GM08714 (cell line): ENCODE data around the gene ECM1.

Experiments
- H3K4me3 ChIP-seq: fragments of 200-500 bp; sonication (Bioruptor generic); 2 replicates; pipeline ENCODE4 v1.5.1; 2014; ENCODE audit warnings: mild to moderate bottlenecking, low read length, inconsistent platforms
- ZNF274 ChIP-seq: IDR thresholded peaks from 2 replicates; pipeline ENCODE4 v1.6.1; 2012; ENCODE audit warnings: mild to moderate bottlenecking, low read depth, low read length

The ECM1 gene

DNA sequence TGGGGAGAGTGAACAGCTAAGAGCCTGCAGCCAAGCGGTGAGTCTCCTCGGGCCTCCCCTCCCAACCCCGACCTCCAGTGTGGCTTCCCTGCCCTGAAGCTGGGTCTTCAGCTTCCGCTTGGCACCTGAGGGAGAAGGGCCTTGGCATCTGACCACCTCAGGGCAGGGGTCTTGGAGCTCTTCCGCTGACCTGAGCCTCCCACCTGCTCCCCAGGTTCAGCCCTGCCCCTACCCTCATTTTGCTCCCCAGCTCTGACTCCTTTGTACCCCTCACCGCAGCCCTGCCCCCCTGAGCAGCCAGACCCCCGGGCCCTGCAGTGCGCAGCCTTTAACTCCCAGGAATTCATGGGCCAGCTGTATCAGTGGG lies 46.2 kb downstream of the ECM1 start:
- TF ChIP-seq ZNF274 = no peak
- no peak overlapping the region for H3K4me3 ChIP-seq

DNA sequence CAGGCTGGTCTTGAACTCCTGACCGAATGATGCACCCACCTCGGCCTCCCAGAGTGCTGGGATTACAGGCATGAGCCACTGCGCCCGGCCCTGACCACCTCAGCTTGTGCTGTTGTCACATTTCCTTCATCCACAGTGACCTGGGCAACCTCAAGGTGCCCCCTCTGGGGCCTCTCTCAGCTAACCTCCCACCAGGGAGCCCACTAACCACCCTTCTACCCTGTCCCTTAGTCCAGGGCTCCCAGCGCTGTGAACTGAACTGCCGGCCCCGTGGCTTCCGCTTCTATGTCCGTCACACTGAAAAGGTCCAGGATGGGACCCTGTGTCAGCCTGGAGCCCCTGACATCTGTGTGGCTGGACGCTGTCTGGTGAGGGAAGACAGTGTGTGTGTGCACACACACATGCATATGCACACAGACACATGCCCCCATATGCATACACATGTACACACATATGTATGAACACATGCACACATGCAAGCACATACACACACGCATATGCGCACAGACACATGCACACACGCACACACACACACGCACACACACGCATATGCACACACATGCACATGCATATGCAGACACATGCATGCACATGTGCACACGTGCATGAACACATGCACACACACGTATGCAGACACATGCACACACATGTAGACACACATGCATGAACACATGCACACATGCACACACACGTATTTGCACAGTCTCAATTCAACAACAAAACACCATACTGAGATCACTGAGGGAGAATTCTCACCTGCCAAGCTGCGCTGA lies 47.5 kb downstream of the ECM1 start:
- no peak overlapping the region for H3K4me3 ChIP-seq
- no peak for TF ChIP-seq ZNF274

DNA sequence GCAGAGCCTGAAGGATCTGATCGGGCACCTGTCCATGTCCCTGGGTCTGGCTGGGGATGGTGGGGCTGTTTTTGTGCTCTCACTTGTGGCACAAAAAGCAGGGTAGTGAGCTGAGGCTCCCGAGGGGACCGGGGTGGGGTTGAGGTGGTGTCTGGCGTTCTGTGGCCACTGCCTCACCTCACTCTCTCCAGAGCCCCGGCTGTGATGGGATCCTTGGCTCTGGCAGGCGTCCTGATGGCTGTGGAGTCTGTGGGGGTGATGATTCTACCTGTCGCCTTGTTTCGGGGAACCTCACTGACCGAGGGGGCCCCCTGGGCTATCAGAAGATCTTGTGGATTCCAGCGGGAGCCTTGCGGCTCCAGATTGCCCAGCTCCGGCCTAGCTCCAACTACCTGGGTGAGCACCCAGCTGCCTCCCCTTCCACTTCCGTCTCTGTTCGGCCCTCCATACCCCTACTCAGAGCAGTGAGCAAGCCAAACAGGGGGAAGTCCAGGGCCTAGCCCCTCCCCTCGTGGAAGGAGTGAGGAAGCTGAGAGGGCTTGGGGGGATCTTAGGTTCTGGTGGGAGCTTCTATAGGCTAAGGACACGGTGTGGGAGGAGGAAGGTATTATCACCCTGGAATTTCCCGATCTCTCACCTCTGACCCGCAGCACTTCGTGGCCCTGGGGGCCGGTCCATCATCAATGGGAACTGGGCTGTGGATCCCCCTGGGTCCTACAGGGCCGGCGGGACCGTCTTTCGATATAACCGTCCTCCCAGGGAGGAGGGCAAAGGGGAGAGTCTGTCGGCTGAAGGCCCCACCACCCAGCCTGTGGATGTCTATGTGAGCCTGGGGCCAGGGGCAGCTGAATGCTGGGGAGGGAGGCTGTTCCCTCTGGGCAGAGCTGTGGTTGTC lies 48.3 kb downstream of the ECM1 start:
- no peak for TF ChIP-seq ZNF274
- H3K4me3 ChIP-seq = no peak overlapping the region

DNA sequence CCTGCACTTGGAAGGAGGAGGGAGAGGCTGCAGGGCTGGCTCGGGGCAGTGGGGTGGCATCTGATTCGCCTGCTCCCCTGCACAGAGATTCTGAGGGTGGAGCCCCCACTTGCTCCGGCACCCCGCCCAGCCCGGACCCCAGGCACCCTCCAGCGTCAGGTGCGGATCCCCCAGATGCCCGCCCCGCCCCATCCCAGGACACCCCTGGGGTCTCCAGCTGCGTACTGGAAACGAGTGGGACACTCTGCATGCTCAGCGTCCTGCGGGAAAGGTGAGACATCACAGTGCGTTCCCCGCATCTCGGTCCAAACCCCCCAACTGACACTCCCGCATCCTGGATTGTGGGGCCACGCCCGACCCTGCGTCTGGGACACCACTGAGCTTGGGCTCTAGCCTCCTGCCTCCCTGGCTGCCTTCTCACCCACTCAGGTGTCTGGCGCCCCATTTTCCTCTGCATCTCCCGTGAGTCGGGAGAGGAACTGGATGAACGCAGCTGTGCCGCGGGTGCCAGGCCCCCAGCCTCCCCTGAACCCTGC lies 49.2 kb downstream of the ECM1 start:
- H3K4me3 ChIP-seq = no peak overlapping the region
- TF ChIP-seq ZNF274 = no peak

DNA sequence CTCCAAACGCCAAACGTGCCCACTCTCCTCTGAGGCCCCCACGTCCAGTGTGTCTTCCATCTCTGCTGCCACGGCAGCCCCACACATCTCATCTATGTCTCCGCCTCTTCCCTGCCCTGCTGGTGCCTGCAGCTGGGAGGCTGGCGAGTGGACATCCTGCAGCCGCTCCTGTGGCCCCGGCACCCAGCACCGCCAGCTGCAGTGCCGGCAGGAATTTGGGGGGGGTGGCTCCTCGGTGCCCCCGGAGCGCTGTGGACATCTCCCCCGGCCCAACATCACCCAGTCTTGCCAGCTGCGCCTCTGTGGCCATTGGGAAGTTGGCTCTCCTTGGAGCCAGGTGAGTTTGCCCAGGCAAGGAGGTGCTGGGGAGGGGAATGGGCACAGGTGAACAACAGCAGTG lies 49.9 kb downstream of the ECM1 start:
- H3K4me3 ChIP-seq = no peak overlapping the region
- TF ChIP-seq ZNF274 = no peak

DNA sequence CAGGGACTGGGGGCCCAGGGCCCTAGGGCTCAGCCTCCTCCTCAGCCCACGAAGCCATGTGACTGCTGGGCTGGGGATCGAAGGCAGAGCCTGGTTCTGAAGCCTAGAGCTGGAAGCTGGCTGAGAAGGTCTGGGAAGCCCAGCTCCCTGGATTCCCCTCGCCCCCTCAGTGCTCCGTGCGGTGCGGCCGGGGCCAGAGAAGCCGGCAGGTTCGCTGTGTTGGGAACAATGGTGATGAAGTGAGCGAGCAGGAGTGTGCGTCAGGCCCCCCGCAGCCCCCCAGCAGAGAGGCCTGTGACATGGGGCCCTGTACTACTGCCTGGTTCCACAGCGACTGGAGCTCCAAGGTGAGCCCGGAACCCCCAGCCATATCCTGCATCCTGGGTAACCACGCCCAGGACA lies 50.4 kb downstream of the ECM1 start:
- TF ChIP-seq ZNF274 = no peak
- no peak overlapping the region for H3K4me3 ChIP-seq

DNA sequence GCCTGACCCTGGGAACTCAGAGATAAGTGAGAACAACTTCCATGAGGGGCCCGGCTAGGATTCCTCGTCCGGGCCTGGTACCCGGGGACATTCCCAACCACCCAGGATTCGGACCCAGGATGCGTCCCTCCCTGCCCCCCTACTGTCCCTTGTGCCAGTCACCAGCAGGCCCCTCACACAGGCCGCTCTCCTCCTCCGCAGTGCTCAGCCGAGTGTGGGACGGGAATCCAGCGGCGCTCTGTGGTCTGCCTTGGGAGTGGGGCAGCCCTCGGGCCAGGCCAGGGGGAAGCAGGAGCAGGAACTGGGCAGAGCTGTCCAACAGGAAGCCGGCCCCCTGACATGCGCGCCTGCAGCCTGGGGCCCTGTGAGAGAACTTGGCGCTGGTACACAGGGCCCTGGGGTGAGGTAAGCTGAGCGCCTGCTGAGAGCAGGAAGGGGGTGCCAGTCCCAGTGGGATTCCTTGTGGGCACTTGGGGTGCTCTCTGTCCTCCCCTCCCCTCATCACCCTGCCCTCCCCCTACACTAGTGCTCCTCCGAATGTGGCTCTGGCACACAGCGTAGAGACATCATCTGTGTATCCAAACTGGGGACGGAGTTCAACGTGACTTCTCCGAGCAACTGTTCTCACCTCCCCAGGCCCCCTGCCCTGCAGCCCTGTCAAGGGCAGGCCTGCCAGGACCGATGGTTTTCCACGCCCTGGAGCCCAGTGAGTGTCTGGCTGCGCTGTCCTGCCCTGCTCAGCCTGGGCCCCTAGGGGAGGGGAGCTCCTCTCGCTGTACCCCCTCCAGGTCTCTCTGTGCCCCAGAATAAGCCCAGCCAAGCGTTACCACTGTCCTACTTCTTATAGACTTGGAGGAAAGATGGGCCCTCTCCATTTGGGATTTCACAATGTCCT lies 51.1 kb downstream of the ECM1 start:
- no peak for TF ChIP-seq ZNF274
- no peak overlapping the region for H3K4me3 ChIP-seq

DNA sequence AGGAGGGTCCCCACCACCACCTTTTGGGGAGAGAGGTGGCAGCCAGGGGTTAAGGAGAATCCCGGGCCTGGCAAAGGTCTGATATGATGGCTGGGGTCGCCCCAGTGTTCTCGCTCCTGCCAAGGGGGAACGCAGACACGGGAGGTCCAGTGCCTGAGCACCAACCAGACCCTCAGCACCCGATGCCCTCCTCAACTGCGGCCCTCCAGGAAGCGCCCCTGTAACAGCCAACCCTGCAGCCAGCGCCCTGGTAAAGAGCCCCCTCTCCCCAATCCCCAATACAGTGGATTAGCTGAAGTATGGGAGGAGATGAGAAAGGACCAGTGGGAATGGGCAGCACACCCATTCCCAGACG lies 51.7 kb downstream of the ECM1 start:
- TF ChIP-seq ZNF274 = no peak
- no peak overlapping the region for H3K4me3 ChIP-seq

DNA sequence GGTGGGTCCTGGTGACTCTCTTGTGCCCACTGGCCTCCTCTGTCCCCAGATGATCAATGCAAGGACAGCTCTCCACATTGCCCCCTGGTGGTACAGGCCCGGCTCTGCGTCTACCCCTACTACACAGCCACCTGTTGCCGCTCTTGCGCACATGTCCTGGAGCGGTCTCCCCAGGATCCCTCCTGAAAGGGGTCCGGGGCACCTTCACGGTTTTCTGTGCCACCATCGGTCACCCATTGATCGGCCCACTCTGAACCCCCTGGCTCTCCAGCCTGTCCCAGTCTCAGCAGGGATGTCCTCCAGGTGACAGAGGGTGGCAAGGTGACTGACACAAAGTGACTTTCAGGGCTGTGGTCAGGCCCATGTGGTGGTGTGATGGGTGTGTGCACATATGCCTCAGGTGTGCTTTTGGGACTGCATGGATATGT lies 52.1 kb downstream of the ECM1 start:
- no peak for TF ChIP-seq ZNF274
- H3K4me3 ChIP-seq = no peak overlapping the region

DNA sequence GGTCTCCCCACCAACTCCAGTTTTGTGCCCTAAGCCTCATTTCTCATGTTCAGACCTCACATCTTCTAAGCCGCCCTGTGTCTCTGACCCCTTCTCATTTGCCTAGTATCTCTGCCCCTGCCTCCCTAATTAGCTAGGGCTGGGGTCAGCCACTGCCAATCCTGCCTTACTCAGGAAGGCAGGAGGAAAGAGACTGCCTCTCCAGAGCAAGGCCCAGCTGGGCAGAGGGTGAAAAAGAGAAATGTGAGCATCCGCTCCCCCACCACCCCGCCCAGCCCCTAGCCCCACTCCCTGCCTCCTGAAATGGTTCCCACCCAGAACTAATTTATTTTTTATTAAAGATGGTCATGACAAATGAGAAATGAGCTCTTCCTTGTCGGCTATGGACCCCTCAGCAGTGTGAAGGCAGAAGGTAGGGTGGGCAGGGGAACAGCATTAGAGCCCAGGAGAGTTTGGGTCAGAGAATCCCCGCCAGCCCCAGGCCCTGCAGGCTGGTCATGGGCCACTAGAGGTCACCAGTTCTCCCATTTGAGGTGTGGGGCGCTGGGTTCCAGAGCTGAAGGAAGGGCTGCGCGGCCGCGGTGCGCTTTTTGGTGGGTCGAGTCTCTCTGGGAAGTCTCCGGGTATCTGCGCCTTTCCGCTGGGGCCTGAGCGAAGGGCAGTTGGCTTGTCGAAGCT lies 52.8 kb downstream of the ECM1 start:
- peak overlapping the region; percentile 72; the same call in 1 of the 2 replicates for H3K4me3 ChIP-seq
- no peak for TF ChIP-seq ZNF274

DNA sequence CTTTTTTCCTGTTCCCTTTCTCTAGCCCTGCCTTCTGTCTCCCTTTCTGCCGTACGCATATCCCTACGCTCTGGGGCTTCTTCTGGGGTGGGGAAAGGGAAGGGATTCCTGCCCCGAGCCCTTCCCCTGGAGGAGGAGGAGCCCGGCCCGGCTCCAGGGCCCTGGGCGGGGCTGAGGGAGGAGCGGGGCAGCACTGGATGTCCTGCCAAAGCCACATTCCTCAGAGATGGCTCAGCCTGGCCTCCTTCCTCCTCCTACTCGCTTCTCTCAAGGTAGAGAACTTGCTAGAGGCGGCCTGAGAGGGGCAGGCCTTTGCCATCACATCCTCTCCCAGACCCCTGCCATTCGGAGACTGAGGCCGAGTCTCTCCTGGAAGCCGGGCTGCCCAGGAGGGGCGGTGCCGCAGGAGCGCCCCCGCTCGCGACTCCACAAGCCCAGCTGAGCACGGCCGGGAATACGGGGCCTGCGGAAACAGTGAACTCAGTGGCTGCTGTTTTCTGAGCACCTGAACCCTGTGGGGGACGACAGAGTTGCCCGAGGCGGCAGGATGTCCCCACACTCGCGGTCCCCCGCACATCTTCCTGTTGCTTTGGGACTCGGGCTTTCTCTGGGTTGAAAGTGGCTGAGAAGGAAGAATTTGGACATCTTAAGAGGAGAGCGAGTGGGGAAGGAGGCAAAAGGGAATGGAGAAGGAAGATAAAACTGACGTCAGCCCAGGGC lies 53.5 kb downstream of the ECM1 start:
- TF ChIP-seq ZNF274 = no peak
- H3K4me3 ChIP-seq = peak overlapping the region; percentile 72

DNA sequence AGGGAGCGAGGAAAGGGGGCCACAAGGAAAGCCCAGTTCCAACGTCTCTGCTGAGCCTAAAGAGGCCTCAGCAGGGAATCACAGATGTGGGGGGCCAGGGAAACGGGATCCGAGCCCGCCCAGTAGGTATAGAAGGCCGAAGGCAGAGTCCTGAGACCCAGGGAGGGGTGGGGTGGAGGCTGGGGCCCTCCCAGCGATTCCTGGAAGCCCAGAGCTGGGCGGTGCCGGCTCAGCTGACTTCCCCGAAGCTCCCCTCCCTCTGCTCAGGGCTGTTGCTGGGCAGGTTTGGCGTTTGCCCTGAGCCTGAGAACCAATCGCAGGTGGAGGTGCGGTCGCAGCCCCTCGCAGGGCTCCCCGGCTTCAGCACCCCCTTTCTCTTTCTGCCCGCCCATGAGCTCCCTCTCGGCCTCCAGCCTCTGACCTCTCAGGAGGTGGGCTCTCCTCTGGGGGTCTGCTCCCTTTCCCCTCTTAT lies 54.1 kb downstream of the ECM1 start:
- TF ChIP-seq ZNF274 = no peak
- H3K4me3 ChIP-seq = peak overlapping the region; percentile 72
